GM23338 (cell line): Measurements from ENCODE around the gene DNAAF2. TPM values are rescaled to one million over a fixed set of nuclear protein-coding genes. Genes with fewer than 3 reads are reported as not detected.

Experiments
- CREB1 ChIP-seq: fragments of 250-450 bp; sonication (Bioruptor Pico); IDR thresholded peaks from 2 replicates; pipeline ENCODE4 v1.5.0; 2020; ENCODE audit warnings: low read depth, mild to moderate bottlenecking, moderate library complexity
- CTCF ChIP-seq, 2 experiments: fragments of 200-600 bp in 1 of 2; sonication (generic) in 1 of 2; conservative IDR thresholded peaks; 2 replicates each; pipeline versions ENCODE4 v1.5.1 to v1.6.1; 2016 to 2017; ENCODE audit warnings: antibody characterized with exemption in 2 of 2, low read depth in 2 of 2, mild to moderate bottlenecking in 2 of 2, moderate library complexity in 1 of 2
- ETS1 ChIP-seq: IDR thresholded peaks from 2 replicates; pipeline ENCODE4 v1.6.1; 2016; ENCODE audit warnings: antibody characterized with exemption
- EZH2phosphoT487 ChIP-seq: fragments of 200-600 bp; sonication (generic); IDR thresholded peaks from one replicate; pipeline ENCODE4 v1.8.1; 2018; ENCODE audit warnings: antibody characterized with exemption; ENCODE audit not compliant: unreplicated experiment
- JUNB ChIP-seq: IDR thresholded peaks from one replicate; pipeline ENCODE4 v1.6.1; 2016; ENCODE audit warnings: antibody characterized with exemption; ENCODE audit not compliant: unreplicated experiment
- NANOG ChIP-seq: IDR thresholded peaks from 2 replicates; pipeline ENCODE4 v1.6.1; 2016; ENCODE audit warnings: antibody characterized with exemption, borderline replicate concordance
- POLR2AphosphoS5 ChIP-seq: IDR thresholded peaks from 2 replicates; pipeline ENCODE4 v1.6.1; 2016; ENCODE audit warnings: antibody characterized with exemption, low read depth
- STAT1 ChIP-seq: IDR thresholded peaks from one replicate; pipeline ENCODE4 v1.6.1; 2016; ENCODE audit warnings: antibody characterized with exemption; ENCODE audit not compliant: unreplicated experiment
- ZNF114 ChIP-seq: fragments of 250-450 bp; sonication (Bioruptor Pico); IDR thresholded peaks from 2 replicates; pipeline ENCODE4 v1.5.0; 2020; ENCODE audit warnings: mild to moderate bottlenecking, moderate library complexity
- ZNF462 ChIP-seq: fragments of 250-450 bp; sonication (Bioruptor Pico); IDR thresholded peaks from 2 replicates; pipeline ENCODE4 v1.5.0; 2020; ENCODE audit warnings: mild to moderate bottlenecking, moderate library complexity
- polyA plus RNA-seq: library from polyadenylated mRNA; unstranded; fragments of >200 nt; fragmentation: Nextera tagmentation; extraction: Ambion mirVana; gene quantifications from 2 replicates; pipeline ENCODE4 v1.2.1, GENCODE V29; 2016
- total RNA-seq: library from RNA; depleted of rRNA; stranded (reverse); fragments of >200 nt; shearing (Covaris generic); gene quantifications from 2 replicates; pipeline ENCODE4 v1.2.3, GENCODE V29; 2014

The DNAAF2 gene
- total and polyA plus RNA-seq, 2 experiments from 2014 or later, result 40.4 to 62.6 TPM

- TF ChIP-seq ZNF462 (CRISPR knock-in tag) (no peak), JUNB (no peak), ETS1 (no peak), NANOG (no peak), ZNF114 (no peak), STAT1 (no peak), CREB1 (CRISPR knock-in tag) (no peak), CTCF (conservative IDR thresholded peaks at IDR 0.05; ENCODE audit: low read depth in 2 of 2) (no peak), POLR2AphosphoS5 (no peak), EZH2phosphoT487 (no peak)
Measured at GRCh38 chr14:49594347-49595091, 40.5 kb downstream of the DNAAF2 start (continued).
